NCI-H128 (cell line): ENCODE measurements around the gene RAB15.
"Not testable (repeated sequence)": the region's sequence is repeated elsewhere in the genome, so short reads cannot be mapped to it uniquely, and the experiment has no call there.

ENCODE experiments used
- DNase-seq: peaks from one replicate; lab custom pipeline; 2025; ENCODE audit not compliant: unreplicated experiment; lab: John Stamatoyannopoulos, UW

RAB15 gene

DNA sequence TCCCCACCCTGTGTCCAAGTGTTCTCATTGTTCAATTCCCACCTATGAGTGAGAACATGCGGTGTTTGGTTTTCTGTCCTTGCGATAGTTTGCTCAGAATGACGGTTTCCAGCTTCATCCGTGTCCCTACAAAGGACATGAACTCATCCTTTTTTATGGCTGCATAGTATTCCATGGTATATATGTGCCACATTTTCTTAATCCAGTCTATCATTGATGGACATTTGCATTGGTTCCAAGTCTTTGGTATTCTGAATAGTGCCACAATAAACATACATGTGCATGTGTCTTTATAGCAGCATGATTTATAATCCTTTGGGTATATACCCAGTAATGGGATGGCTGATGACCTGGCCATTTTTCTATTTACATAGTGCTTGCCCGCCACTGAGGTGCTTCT is 58.7 kb downstream of the RAB15 start:
- DNase-seq: not testable (repeated sequence)

DNA sequence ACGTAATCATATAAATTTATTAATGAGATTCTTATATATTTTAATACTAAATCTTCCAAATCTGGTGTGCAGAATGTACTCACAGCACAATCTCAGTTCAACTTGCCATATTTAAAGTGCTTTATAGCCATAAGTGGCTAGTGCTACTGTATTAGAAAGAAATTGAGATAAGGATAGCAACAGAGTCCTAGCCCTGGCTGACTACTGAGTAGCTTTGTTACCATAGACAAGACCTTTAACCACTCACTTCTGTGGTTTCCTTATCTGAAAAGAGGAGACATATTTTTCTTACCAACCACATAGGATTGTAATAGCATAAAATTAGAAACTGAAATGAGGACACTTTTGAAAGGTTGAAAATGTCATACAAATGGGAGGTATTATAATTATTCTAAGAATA is 59.9 kb downstream of the RAB15 start:
- no peak for DNase-seq

DNA sequence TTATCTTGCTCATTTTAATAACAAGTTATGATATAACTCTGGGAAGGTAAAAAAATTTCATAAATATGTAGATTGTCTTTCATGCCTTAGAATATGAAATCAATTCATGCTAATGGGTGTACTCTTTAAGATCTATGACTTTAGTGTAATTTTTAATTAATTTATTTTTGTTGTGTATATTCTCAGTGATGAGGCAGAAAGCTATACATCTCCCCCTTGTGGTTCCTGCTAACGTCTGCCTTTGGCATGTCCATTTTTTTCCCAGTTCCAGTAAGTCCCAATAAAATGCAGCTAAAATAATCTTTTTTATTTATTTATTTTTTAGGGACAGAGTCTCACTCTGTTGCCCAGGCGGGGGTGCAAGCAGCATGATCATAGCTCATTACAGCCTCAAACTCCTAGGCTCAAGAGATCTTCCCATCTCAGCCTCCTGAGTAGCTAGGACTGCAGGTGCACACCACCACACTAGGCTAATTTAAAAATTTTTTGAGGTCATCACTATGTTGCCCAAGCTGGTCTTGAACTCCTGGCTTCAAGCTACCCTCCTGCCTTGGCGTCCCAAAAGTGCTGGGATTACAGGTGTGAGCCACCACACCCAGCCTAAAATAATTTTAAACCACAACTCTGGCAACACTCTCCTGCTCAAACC is 61.2 kb downstream of the RAB15 start:
- DNase-seq: no peak

DNA sequence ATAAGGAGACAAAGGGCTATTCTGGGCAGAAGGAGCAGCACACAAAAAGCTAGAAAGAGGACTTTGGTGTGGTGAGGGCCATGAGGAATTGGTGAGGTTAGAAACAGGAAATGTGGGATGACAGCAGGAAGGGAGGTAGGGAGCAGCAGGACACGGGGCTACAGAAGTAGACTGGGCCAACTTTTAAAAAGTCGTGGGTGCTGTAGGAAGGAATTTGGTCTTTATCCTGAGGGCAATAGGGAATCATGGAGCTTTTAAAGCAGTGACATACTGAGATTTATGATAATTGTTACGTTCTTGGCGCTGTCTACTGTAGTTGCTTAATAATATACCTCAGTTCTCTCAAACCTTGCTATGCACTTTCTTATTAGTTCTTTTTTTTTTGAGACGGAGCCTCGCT is 66.1 kb downstream of the RAB15 start:
- no peak for DNase-seq

DNA sequence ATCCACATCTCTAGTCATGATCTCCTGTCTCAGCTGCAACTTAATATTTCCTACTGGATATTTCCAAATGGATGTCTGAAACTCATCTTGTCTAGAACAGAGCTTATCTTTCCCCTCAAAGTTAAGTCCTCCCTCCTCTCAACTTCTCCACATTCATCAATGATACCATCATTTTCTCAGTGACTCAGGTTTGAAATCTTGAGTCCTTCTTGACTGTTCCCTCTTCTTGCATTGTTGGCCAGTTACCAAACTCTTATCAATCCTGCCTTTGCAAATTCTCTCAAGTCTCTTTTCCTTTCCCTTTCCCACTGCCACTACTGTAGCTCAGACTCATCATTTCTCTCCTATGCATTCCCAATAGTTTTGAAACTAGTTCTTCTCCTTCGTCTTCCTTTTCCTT is 72.2 kb downstream of the RAB15 start:
- no peak for DNase-seq
